Measurements from ENCODE around the gene COX6A1.

DNA sequence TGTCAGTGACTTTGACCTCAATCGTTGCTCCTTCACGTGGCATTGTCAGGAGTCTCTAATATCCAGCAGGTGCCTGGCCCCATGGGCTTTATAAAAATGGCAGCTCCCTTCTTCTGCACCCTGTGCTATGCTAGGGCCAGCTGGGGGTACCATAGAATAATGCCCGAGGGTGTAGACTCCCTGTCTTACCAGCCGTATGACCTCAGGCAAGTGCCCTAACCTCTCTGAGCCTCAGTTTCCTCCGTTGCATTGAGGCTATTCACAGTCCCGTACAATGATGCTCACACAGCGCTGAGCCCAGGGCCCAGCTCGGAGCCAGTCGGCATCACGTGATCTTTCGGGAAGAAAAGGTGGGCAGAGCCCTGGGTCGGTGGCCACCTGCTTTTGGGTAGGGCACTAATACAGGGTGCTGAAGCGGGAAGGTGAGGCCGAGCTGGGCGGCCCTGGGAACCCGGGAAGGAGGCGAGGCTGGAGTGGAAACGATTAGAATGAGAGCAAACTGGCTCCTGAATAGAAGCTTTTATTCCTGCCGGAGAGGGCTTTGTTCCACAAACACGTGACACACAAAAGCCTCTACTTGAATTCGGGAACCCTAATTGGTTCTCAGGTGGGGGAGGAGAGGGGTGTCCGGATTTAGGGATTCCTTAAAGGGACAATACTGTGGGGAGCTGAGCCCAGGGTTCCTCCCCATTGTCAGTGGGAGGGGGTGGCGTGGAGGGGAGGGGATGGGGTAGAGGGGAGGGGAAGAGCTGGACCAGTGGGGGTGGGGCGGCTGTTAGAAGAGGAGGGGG, 49.0 kb upstream of the COX6A1 start:
- TF ChIP-seq, protein P1, sequence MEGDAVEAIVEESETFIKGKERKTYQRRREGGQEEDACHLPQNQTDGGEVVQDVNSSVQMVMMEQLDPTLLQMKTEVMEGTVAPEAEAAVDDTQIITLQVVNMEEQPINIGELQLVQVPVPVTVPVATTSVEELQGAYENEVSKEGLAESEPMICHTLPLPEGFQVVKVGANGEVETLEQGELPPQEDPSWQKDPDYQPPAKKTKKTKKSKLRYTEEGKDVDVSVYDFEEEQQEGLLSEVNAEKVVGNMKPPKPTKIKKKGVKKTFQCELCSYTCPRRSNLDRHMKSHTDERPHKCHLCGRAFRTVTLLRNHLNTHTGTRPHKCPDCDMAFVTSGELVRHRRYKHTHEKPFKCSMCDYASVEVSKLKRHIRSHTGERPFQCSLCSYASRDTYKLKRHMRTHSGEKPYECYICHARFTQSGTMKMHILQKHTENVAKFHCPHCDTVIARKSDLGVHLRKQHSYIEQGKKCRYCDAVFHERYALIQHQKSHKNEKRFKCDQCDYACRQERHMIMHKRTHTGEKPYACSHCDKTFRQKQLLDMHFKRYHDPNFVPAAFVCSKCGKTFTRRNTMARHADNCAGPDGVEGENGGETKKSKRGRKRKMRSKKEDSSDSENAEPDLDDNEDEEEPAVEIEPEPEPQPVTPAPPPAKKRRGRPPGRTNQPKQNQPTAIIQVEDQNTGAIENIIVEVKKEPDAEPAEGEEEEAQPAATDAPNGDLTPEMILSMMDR (IDR thresholded peaks at IDR 0.05), result no peak
- no peak for TF ChIP-seq POLR2A (IDR thresholded peaks at IDR 0.05)

Data from testis (tissue), 2 donors.